ENCODE measurements around the gene MMEL1.

Gene MMEL1

GRCh38 chr1:2628191-2628932 lies 4.5 kb downstream of the MMEL1 start:
- peak; percentile 51 for DNase-seq (ENCODE audit: low spot score)

GRCh38 chr1:2627746-2628145 lies 5.1 kb downstream of the MMEL1 start:
- DNase-seq (ENCODE audit: low spot score): peak; percentile 38

GRCh38 chr1:2625748-2626147 lies 7.1 kb downstream of the MMEL1 start:
- DNase-seq (ENCODE audit: low spot score): peak; percentile 37

GRCh38 chr1:2625311-2625710 lies 7.5 kb downstream of the MMEL1 start:
- DNase-seq (ENCODE audit: low spot score): peak; percentile 42

- DNase-seq (ENCODE audit: low spot score): no peak
These were observed 8.0 kb downstream of the MMEL1 start for GRCh38 chr1:2624735-2625300.

GRCh38 chr1:2623571-2624337 lies 9.1 kb downstream of the MMEL1 start:
- no peak for DNase-seq (ENCODE audit: low spot score)

- DNase-seq (ENCODE audit: low spot score): no peak
These were observed 14.8 kb downstream of the MMEL1 start for GRCh38 chr1:2617971-2618470.

- no peak for DNase-seq (ENCODE audit: low spot score)
These were observed 18.7 kb downstream of the MMEL1 start for GRCh38 chr1:2614145-2614544.

- peak; percentile 26 for DNase-seq (ENCODE audit: low spot score)
These were observed 20.0 kb downstream of the MMEL1 start for GRCh38 chr1:2612591-2613365.

- peak; percentile 45 for DNase-seq (ENCODE audit: low spot score)
These were observed 21.0 kb downstream of the MMEL1 start for GRCh38 chr1:2611621-2612437.

- peak; percentile 67 for DNase-seq (ENCODE audit: low spot score)
These were observed 21.8 kb downstream of the MMEL1 start for GRCh38 chr1:2611031-2611501.

GRCh38 chr1:2610036-2610959 lies 22.5 kb downstream of the MMEL1 start:
- DNase-seq (ENCODE audit: low spot score): peak; percentile 61

- DNase-seq (ENCODE audit: low spot score): peak; percentile 62
These were observed 23.3 kb downstream of the MMEL1 start for GRCh38 chr1:2609319-2610035.

GRCh38 chr1:2607641-2608091 lies 25.1 kb downstream of the MMEL1 start:
- peak; percentile 69 for DNase-seq (ENCODE audit: low spot score)

GRCh38 chr1:2606881-2607621 lies 25.8 kb downstream of the MMEL1 start:
- DNase-seq (ENCODE audit: low spot score): peak; percentile 68

- DNase-seq (ENCODE audit: low spot score): peak; percentile 58
These were observed 26.4 kb downstream of the MMEL1 start for GRCh38 chr1:2606396-2606880.

GRCh38 chr1:2605509-2606395 lies 27.1 kb downstream of the MMEL1 start:
- peak; percentile 62 for DNase-seq (ENCODE audit: low spot score)

All from left forelimb (tissue), 1 donor.